K562 (cell line): Measurements from ENCODE around the gene FGR. TPM values are rescaled to one million over a fixed set of nuclear protein-coding genes. Genes with fewer than 3 reads are reported as not detected.
A peak's percentile ranks its signal among the peaks of the same experiment; 100 is the strongest.

Experiments
- BACH1 ChIP-seq: fragments of 200-800 bp; sonication (Bioruptor generic); IDR thresholded peaks from 2 replicates; pipeline ENCODE4 v1.6.1; 2016; ENCODE audit warnings: missing genetic modification characterization, missing compliant biosample characterization
- CBX3 ChIP-seq, 2 experiments: IDR thresholded peaks; 1 replicate in 1 of 2; 2 replicates in 1 of 2; pipeline ENCODE4 v1.6.1; 2012; ENCODE audit warnings: inconsistent platforms in 2 of 2, low read length in 2 of 2, borderline replicate concordance in 1 of 2, control low read depth in 1 of 2
- CTBP1 ChIP-seq: fragments of 450-650 bp; IDR thresholded peaks from 2 replicates; pipeline ENCODE4 v1.6.1; 2016; ENCODE audit warnings: borderline replicate concordance
- FOSL1 ChIP-seq: fragments of 200-800 bp; sonication (Bioruptor generic); conservative IDR thresholded peaks from 2 replicates; pipeline ENCODE4 v1.6.1; 2016; ENCODE audit warnings: missing genetic modification characterization, missing compliant biosample characterization
- HNRNPL ChIP-seq: fragments of 200-400 bp; formaldehyde crosslinking; IDR thresholded peaks from 2 replicates; pipeline ENCODE4 v1.6.1; 2017; ENCODE audit warnings: low read depth, mild to moderate bottlenecking, low read length
- MBD2 ChIP-seq: sonication (generic); IDR thresholded peaks from 2 replicates; pipeline ENCODE4 v1.6.1; 2016; ENCODE audit warnings: low read depth, borderline replicate concordance
- MTA1 ChIP-seq: fragments of 450-650 bp; IDR thresholded peaks from 2 replicates; pipeline ENCODE4 v1.6.1; 2017; ENCODE audit warnings: borderline replicate concordance
- REST ChIP-seq, 2 experiments: fragments of 450-650 bp; formaldehyde crosslinking in 1 of 2; IDR thresholded peaks; 2 replicates each; pipeline versions ENCODE4 v1.4.0 to v1.6.1; 2014 to 2020; ENCODE audit warnings: mild to moderate bottlenecking in 2 of 2, borderline replicate concordance in 1 of 2, low read depth in 1 of 2
- SMC3 ChIP-seq: conservative IDR thresholded peaks from 2 replicates; pipeline ENCODE4 v1.6.1; 2011; ENCODE audit warnings: low read depth, low read length, improper control_type of control experiment; ENCODE audit not compliant: insufficient read depth
- XRCC5 ChIP-seq: fragments of 200-400 bp; formaldehyde crosslinking; IDR thresholded peaks from 2 replicates; pipeline ENCODE4 v1.6.1; 2017; ENCODE audit warnings: low read depth, mild to moderate bottlenecking, low read length
- ZBTB34 ChIP-seq: fragments of 250-450 bp; sonication (Bioruptor Pico); IDR thresholded peaks from 2 replicates; pipeline ENCODE4 v1.8.0; 2021; ENCODE audit warnings: mild to moderate bottlenecking, moderate library complexity
- ZNF561 ChIP-seq: fragments of 450-650 bp; formaldehyde crosslinking; conservative IDR thresholded peaks from 2 replicates; pipeline ENCODE4 v1.4.0; 2020; ENCODE audit warnings: mild to moderate bottlenecking, moderate library complexity
- ZNF79 ChIP-seq: fragments of 250-450 bp; sonication (Bioruptor Pico); IDR thresholded peaks from 2 replicates; pipeline ENCODE4 v1.4.0; 2020; ENCODE audit warnings: low read depth, mild to moderate bottlenecking, moderate library complexity
- polyA plus RNA-seq, 8 experiments: library from polyadenylated mRNA; depleted of rRNA in 4 of 8; stranded (reverse) in 5 of 8; unstranded in 3 of 8; fragments of >200 nt; fragmentation: Nextera tagmentation in 2 of 8; fragmentation: Illumina TruSeq in 1 of 8; extraction: Ambion mirVana in 2 of 8; extraction: Trizol in 1 of 8; gene quantifications; 2 replicates each; pipeline versions ENCODE4 v1.2.1 to v1.2.3, GENCODE V29; 2011 to 2014; ENCODE audit warnings: inconsistent platforms in 1 of 8, missing spikeins in 1 of 8
- total RNA-seq, 7 experiments: library from RNA; depleted of rRNA in 6 of 7; stranded (reverse); fragments of >200 nt in 6 of 7; fragmentation: Illumina TruSeq in 2 of 7; extraction: Trizol in 2 of 7; gene quantifications; 2 replicates each; pipeline versions ENCODE4 v1.2.1 to v1.2.3, GENCODE V29; 2011 to 2021; ENCODE audit warnings: low replicate concordance in 1 of 7
- TF ChIP-seq, protein P1 (sequence below): fragments of 450-650 bp; formaldehyde crosslinking; IDR thresholded peaks from 2 replicates; pipeline ENCODE4 v1.4.0; 2020; ENCODE audit warnings: mild to moderate bottlenecking, moderate library complexity
- TF ChIP-seq, protein P2 (sequence below): fragments of 450-650 bp; IDR thresholded peaks from 2 replicates; pipeline ENCODE4 v1.6.1; 2016

FGR gene
- total and polyA plus RNA-seq, 9 of the 15 experiments (the other 6 are each of a cell fraction or from before 2014, with no cell fraction given) = 0.04 to 0.11 TPM; not detected in 7

GRCh38 chr1:27643600-27644368, 8.8 kb upstream of the FGR start (continued):
- TF ChIP-seq REST (IDR thresholded peaks at IDR 0.05; ENCODE audit: borderline replicate concordance) (peak; percentile 63; the same call in 1 of the 2 replicates), REST (CRISPR knock-in tag; IDR thresholded peaks at IDR 0.05; ENCODE audit: low read depth) (no peak), BACH1 (tag) (no peak), ZNF79 (CRISPR knock-in tag) (no peak), XRCC5 (0 out of 2 replicates have a peak, but pooled peaks have one; percentile 42), MBD2 (no peak), ZBTB34 (CRISPR knock-in tag) (no peak), MTA1 (no peak), ZNF561 (CRISPR knock-in tag) (no peak), SMC3 (peak; percentile 77), CBX3 (IDR thresholded peaks at IDR 0.05; ENCODE audit: borderline replicate concordance in 1 of 2, low read length in 2 of 2) (no peak), CTBP1 (peak; percentile 57; the same call in 1 of the 2 replicates), HNRNPL (no peak), FOSL1 (tag) (no peak)
- TF ChIP-seq, protein P1, sequence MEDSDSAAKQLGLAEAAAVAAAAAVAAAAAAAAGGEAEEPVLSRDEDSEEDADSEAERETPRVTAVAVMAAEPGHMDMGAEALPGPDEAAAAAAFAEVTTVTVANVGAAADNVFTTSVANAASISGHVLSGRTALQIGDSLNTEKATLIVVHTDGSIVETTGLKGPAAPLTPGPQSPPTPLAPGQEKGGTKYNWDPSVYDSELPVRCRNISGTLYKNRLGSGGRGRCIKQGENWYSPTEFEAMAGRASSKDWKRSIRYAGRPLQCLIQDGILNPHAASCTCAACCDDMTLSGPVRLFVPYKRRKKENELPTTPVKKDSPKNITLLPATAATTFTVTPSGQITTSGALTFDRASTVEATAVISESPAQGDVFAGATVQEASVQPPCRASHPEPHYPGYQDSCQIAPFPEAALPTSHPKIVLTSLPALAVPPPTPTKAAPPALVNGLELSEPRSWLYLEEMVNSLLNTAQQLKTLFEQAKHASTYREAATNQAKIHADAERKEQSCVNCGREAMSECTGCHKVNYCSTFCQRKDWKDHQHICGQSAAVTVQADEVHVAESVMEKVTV (CRISPR knock-in tag) = peak; percentile 34; the same call in 1 of the 2 replicates
- TF ChIP-seq, protein P2, sequence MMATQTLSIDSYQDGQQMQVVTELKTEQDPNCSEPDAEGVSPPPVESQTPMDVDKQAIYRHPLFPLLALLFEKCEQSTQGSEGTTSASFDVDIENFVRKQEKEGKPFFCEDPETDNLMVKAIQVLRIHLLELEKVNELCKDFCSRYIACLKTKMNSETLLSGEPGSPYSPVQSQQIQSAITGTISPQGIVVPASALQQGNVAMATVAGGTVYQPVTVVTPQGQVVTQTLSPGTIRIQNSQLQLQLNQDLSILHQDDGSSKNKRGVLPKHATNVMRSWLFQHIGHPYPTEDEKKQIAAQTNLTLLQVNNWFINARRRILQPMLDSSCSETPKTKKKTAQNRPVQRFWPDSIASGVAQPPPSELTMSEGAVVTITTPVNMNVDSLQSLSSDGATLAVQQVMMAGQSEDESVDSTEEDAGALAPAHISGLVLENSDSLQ = 0 out of 2 replicates have a peak, but pooled peaks have one; percentile 10
